Measurements from ENCODE around the gene PHYHD1.

Gene PHYHD1

DNA sequence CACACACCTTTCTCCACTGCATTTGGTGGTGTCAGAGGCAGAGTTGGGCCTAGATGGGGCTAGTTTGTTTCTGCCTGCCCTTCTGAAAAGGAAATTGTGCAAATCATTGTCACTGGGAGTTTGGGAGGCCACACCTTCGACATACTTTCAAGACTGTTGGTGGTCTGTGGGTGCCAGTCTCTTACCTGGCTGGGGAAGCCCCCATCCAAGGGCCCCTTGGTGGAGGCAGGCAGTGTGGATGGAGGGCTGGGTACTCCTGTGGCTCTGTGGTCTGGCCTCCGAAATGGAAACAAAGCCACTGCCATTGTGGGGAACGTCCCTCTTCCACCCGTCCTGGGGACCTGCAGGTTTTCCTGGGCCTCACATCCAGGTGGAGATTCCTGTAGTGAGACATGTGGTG is 10.9 kb upstream of the PHYHD1 start:
- H3K4me3 ChIP-seq (ENCODE audit: low read depth, low read length): no peak overlapping the region
- TF ChIP-seq, protein P1, sequence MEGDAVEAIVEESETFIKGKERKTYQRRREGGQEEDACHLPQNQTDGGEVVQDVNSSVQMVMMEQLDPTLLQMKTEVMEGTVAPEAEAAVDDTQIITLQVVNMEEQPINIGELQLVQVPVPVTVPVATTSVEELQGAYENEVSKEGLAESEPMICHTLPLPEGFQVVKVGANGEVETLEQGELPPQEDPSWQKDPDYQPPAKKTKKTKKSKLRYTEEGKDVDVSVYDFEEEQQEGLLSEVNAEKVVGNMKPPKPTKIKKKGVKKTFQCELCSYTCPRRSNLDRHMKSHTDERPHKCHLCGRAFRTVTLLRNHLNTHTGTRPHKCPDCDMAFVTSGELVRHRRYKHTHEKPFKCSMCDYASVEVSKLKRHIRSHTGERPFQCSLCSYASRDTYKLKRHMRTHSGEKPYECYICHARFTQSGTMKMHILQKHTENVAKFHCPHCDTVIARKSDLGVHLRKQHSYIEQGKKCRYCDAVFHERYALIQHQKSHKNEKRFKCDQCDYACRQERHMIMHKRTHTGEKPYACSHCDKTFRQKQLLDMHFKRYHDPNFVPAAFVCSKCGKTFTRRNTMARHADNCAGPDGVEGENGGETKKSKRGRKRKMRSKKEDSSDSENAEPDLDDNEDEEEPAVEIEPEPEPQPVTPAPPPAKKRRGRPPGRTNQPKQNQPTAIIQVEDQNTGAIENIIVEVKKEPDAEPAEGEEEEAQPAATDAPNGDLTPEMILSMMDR (IDR thresholded peaks at IDR 0.05; ENCODE audit: borderline replicate concordance, insufficient read depth, low read depth, low read length): no peak

DNA sequence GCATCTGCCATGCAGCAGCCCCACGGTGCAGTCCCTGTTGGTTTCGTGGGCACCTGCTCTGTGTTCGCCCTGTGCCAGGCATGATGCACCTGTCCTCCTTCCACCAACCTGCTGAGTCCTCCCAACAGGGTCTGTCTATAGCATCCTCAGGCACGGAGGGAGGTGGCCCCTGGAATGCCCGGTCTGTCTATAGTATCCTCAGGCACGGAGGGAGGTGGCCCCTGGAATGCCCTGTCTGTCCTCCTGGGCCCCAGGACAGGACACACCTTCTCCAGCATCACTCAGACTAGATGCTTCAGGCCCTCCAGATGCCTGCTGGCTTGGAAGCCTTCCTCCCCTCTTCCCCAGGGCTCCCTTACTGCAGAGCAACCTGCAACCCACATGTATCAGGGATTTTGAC is 9.9 kb upstream of the PHYHD1 start:
- TF ChIP-seq, protein P1 (IDR thresholded peaks at IDR 0.05; ENCODE audit: borderline replicate concordance, insufficient read depth, low read depth, low read length): no peak
- no peak overlapping the region for H3K4me3 ChIP-seq (ENCODE audit: low read depth, low read length)

GRCh38 chr9:128911529-128912035 is 9.2 kb upstream of the PHYHD1 start:
- TF ChIP-seq, protein P1 (IDR thresholded peaks at IDR 0.05; ENCODE audit: borderline replicate concordance, insufficient read depth, low read depth, low read length): no peak
- H3K4me3 ChIP-seq (ENCODE audit: low read depth, low read length): no peak overlapping the region

GRCh38 chr9:128912270-128912853 is 8.4 kb upstream of the PHYHD1 start:
- no peak overlapping the region for H3K4me3 ChIP-seq (ENCODE audit: low read depth, low read length)
- TF ChIP-seq, protein P1 (IDR thresholded peaks at IDR 0.05; ENCODE audit: borderline replicate concordance, insufficient read depth, low read depth, low read length): no peak

DNA sequence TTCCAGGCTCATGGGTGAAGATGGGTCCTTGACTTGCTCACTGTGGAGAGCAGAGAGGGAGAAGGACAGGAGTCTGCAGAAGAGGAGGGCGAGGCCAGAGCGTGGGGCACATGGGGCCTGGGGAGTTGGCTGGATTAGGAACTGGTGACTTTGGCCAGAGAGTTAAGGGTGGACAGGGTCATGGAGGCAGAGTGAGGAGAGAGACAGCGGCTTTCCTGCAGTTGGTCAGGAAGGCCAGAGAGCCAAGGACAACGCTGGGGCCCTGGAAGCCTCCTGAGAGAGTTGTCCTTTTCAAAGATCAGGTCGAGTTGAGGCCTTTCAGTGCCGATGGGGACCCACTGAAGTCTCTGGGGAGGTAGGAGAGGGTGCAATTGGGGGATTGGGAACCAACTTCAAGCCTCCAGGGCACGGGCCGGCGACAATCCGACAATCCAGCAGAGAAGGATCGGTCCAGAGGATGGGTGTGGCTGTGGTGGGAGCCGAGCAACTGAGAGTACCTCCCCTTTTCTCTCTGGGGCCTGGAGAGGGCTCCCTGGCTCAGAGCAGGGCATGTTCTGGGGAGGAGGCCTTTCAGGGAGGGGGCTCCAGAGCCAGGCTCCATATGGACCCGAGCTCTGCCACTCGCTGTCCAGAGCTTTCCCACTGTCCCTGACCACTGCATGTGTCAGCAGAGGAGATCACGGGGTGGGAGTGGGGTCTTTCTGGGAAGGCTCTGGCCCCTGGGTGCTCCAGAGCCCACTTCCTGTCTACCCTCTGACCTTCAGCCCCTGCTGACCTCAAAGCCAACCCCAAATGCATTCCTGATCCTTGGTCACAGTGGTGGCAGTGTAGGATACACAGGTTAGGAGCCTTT is 7.5 kb upstream of the PHYHD1 start:
- no peak overlapping the region for H3K4me3 ChIP-seq (ENCODE audit: low read depth, low read length)
- TF ChIP-seq, protein P1 (IDR thresholded peaks at IDR 0.05; ENCODE audit: borderline replicate concordance, insufficient read depth, low read depth, low read length): no peak

DNA sequence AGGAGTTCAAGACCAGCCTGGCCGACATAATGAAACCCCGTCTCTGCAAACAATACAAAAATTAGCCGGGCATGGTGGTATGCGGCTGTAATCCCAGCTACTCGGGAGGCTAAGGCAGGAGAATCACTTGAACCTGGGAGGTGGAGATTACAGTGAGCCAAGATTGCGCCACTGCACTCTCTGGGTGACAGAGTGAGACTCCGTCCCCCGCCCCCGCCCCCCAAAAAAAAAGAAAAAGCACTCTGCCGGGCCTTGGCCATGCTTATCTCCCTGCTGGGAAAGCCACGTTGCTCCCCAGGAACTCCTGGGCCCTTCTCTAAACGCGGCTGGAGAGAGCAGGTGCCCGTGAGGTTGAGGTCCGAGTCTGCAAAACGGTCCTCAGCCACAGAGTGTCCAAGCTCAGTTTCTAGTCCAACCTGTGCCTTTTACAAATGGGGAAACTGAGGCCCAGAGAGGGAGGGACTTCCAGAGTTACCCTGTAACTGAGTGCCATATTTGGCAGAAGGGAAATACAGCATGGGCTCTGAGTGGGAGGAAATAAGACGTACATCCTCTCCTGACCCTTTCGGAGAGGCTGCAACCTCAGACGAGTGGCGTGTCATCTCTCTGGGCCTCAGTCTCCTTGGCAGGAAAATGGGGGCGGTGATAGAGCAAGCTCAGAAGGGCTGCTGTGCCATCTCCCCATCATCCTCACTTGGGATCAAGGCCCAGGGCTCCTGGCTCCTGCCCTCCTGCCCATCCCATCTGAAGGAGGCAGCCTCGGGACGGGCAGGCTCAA is 6.6 kb upstream of the PHYHD1 start:
- TF ChIP-seq, protein P1 (IDR thresholded peaks at IDR 0.05; ENCODE audit: borderline replicate concordance, insufficient read depth, low read depth, low read length): no peak
- no peak overlapping the region for H3K4me3 ChIP-seq (ENCODE audit: low read depth, low read length)
